ENCODE data around the gene SARNP. TPM values are rescaled to one million over a fixed set of nuclear protein-coding genes. Genes with fewer than 3 reads are reported as not detected.

SARNP gene
- total and polyA plus RNA-seq, 10 of the 15 experiments (the other 5 are each of a cell fraction or from before 2014, with no cell fraction given) = 77.6 to 445 (median 188) TPM

- TF ChIP-seq YY1 (IDR thresholded peaks at IDR 0.05; ENCODE audit: low read depth, low read length) = peak; percentile 75
- 0 out of 2 replicates have a peak, but pooled peaks have one; percentile 35 for TF ChIP-seq POLR2A (IDR thresholded peaks at IDR 0.05; ENCODE audit: low read depth, low read length)
- 0 out of 2 replicates have a peak, but pooled peaks have one; percentile 8 for TF ChIP-seq CREB1 (IDR thresholded peaks at IDR 0.05; ENCODE audit: low read depth)
- no peak for TF ChIP-seq SIX5 (IDR thresholded peaks at IDR 0.05; ENCODE audit: low read depth, low read length, severe bottlenecking)
- no peak for TF ChIP-seq REST (IDR thresholded peaks at IDR 0.05; ENCODE audit: low read depth, low read length)
- TF ChIP-seq CHD2 (IDR thresholded peaks at IDR 0.05; ENCODE audit: borderline replicate concordance, low read depth, low read length) = 0 out of 2 replicates have a peak, but pooled peaks have one; percentile 5
Measured at GRCh38 chr12:55724226-55724939, 93.1 kb downstream of the SARNP start (continued).

- in situ Hi-C loops (cut with MboI) = no loop called here
- no peak overlapping the region for H3K4me2 ChIP-seq (ENCODE audit: control insufficient read depth, insufficient read depth)
- no peak overlapping the region for H3K9ac ChIP-seq (ENCODE audit: control insufficient read depth, insufficient read depth, low read length)
- peak; percentile 40; the same call in 1 of the 2 replicates for TF ChIP-seq SMAD5 (IDR thresholded peaks at IDR 0.05; ENCODE audit: low read depth)
- TF ChIP-seq POLR2A (IDR thresholded peaks at IDR 0.05; ENCODE audit: low read depth, low read length) = 0 out of 2 replicates have a peak, but pooled peaks have one; percentile 19
- TF ChIP-seq MXI1 (IDR thresholded peaks at IDR 0.05; ENCODE audit: low read depth, low read length) = no peak
- H3K27ac ChIP-seq (ENCODE audit: control insufficient read depth, insufficient read depth) = no peak overlapping the region
- ChIA-PET CTCF (interaction anchor here (0.9 to 11.4 kb wide), 9 partner anchors 13 to 320 kb away, joined by 3 to 205 read pairs (median 4); partner anchors contain the start of genes DNAJC14, ORMDL2 and SARNP), RAD21 (ENCODE audit: unreplicated experiment) (interaction anchor here (1.0 to 11.0 kb wide), 3 partner anchors 13 to 216 kb away, joined by 3 to 113 read pairs (median 3); no protein-coding TSS in a partner anchor), SMC1A (ENCODE audit: uncharacterized antibody, unreplicated experiment) (interaction anchor here (0.6 to 1.6 kb wide), 4 partner anchors 14 to 105 kb away, joined by 3 to 11 read pairs (median 4); no protein-coding TSS in a partner anchor), POLR2A (interaction anchor here (0.8 to 2.3 kb wide), 2 partner anchors 14 to 50 kb away, joined by 3 to 9 read pairs; no protein-coding TSS in a partner anchor)
- H3K4me3 ChIP-seq = no peak overlapping the region
- BruUV-seq (replicated peaks) = no TSS peak
- peaks cover 8% of the 10 kb centered on the region for H3K79me2 ChIP-seq (ENCODE audit: control insufficient read depth, insufficient read depth, low read length)
- peaks cover 7% of the 10 kb centered on the region in 2 experiments; a peak in 3 of 4 replicates for H3K36me3 ChIP-seq (ENCODE audit: control insufficient read depth in 2 of 2, insufficient read depth in 2 of 2, low read length in 1 of 2)
- H3K27me3 ChIP-seq (replicated peaks in 1 of 2; ENCODE audit: control insufficient read depth in 2 of 2, insufficient read depth in 2 of 2, low read length in 1 of 2) = no peaks in the 10 kb centered on the region
- peaks cover 14% of the 10 kb centered on the region for H3K4me1 ChIP-seq (ENCODE audit: control insufficient read depth, insufficient read depth, low read length)
- ATAC-seq (no peak), FAIRE-seq (no peak), DNase-seq (ENCODE audit: low read depth, low spot score) (no peak)
- no peaks in the 10 kb centered on the region for H4K20me1 ChIP-seq (ENCODE audit: control insufficient read depth, insufficient read depth)
- 86% methylated on average over 10 of the region's 10 CpGs for WGBS (ENCODE audit: insufficient coverage, insufficient replicate concordance, low lambda C conversion rate, missing lambda C conversion rate)
- no peak overlapping the region for H2AFZ ChIP-seq (ENCODE audit: control insufficient read depth, low read depth, low read length)
- intact Hi-C loops (cut with micrococcal nuclease; ENCODE audit: unreplicated experiment) = no loop called here
- H3K9me3 ChIP-seq (replicated peaks; ENCODE audit: control insufficient read depth, insufficient read depth, low read length) = no peaks in the 10 kb centered on the region
Measured at GRCh38 chr12:55723516-55724225, 93.9 kb downstream of the SARNP start.

All from GM12878 (cell line).